ENCODE data around the gene TASP1. TPM values are rescaled to one million over a fixed set of nuclear protein-coding genes. Genes with fewer than 3 reads are reported as not detected.

TASP1 gene
- total RNA-seq, 1 experiment from 2014 or later = 9.5 TPM

DNA sequence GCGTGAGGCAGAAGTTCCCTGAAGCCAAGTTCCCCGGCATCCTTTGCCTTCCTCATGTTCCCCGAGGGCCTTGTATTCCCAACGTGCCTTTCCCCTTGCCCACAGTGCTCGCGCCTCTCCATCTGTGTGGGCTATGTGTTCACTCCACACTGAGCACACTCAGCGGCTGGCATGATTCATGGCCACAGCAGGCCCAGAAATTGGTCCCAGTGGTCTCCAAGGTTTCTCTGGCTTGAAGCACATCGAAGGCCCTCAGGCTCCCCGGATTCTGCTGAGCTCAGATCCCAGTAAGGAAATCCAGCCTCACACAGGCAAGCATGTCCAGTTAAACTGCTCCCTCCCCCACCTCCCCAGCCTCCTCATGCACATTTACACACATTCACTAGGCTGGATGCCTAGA is 294.1 kb downstream of the TASP1 start:
- no peaks in the 10 kb centered on the region for H3K79me2 ChIP-seq (ENCODE audit: insufficient read depth, low read length)
- Mint-ChIP-seq H3K27ac (no peak overlapping the region), H3K4me1 (peaks cover 3 to 15% of the 10 kb centered on the region in 2 experiments), H3K36me3 (ENCODE audit: insufficient read depth in 1 of 3, low read depth in 3 of 3) (no peaks in the 10 kb centered on the region; a peak in 2 of 7 replicates), H3K9me3 (no peaks in the 10 kb centered on the region; a peak in 1 of 5 replicates), H3K4me3 (no peak overlapping the region), H3K27me3 (ENCODE audit: low read depth) (no peaks in the 10 kb centered on the region; the same call in 1 of the 2 replicates)
- no peak overlapping the region for H2AFZ ChIP-seq (ENCODE audit: low read length)
- no CpG with 5 or more reads among the region's 9 CpGs for WGBS (ENCODE audit: extremely low coverage, insufficient read length, low lambda C conversion rate)
- no peak overlapping the region for H3T11ph ChIP-seq (ENCODE audit: low read length)
- no peak overlapping the region for H2BK12ac ChIP-seq (ENCODE audit: insufficient read length, low read depth, low read length)
- no peak overlapping the region for H2BK5ac ChIP-seq (ENCODE audit: insufficient read length, low read length)
- H4K5ac ChIP-seq (ENCODE audit: insufficient read length, low read depth, low read length) = no peak overlapping the region
- no peak overlapping the region for H3K4me2 ChIP-seq (ENCODE audit: insufficient read depth, insufficient read length, low read length)
- no peak overlapping the region for H3K56ac ChIP-seq (ENCODE audit: insufficient read length, low read depth, low read length)
- no peak overlapping the region for H4K8ac ChIP-seq (replicated peaks; ENCODE audit: insufficient read length, low read depth, low read length)
- H2AK5ac ChIP-seq (ENCODE audit: insufficient read length, low read length) = no peak overlapping the region
- no peak overlapping the region for H3K9ac ChIP-seq (ENCODE audit: extremely low read depth, insufficient read length, low read length)
- no peaks in the 10 kb centered on the region for H3K23me2 ChIP-seq (ENCODE audit: insufficient read length, low read depth, low read length, poor library complexity, severe bottlenecking)
- H3K23ac ChIP-seq (ENCODE audit: insufficient read length, low read depth, low read length) = no peak overlapping the region
- H3K4ac ChIP-seq (ENCODE audit: low read depth, low read length) = no peak overlapping the region
- no peaks in the 10 kb centered on the region for H3K79me1 ChIP-seq (ENCODE audit: insufficient read depth, low read depth, low read length, poor library complexity, severe bottlenecking)
- H2BK20ac ChIP-seq (ENCODE audit: low read depth, low read length, poor library complexity, severe bottlenecking) = no peak overlapping the region
- no peaks in the 10 kb centered on the region for H3K27me3 ChIP-seq (ENCODE audit: insufficient read depth, low read length)
- TF ChIP-seq, protein P1, sequence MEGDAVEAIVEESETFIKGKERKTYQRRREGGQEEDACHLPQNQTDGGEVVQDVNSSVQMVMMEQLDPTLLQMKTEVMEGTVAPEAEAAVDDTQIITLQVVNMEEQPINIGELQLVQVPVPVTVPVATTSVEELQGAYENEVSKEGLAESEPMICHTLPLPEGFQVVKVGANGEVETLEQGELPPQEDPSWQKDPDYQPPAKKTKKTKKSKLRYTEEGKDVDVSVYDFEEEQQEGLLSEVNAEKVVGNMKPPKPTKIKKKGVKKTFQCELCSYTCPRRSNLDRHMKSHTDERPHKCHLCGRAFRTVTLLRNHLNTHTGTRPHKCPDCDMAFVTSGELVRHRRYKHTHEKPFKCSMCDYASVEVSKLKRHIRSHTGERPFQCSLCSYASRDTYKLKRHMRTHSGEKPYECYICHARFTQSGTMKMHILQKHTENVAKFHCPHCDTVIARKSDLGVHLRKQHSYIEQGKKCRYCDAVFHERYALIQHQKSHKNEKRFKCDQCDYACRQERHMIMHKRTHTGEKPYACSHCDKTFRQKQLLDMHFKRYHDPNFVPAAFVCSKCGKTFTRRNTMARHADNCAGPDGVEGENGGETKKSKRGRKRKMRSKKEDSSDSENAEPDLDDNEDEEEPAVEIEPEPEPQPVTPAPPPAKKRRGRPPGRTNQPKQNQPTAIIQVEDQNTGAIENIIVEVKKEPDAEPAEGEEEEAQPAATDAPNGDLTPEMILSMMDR (conservative IDR thresholded peaks at IDR 0.05) = no peak
- H4K91ac ChIP-seq (ENCODE audit: insufficient read length, low read depth, low read length) = no peak overlapping the region
- no peak overlapping the region for H2BK120ac ChIP-seq (ENCODE audit: low read depth, low read length, poor library complexity, severe bottlenecking)
- no peaks in the 10 kb centered on the region for H3K9me3 ChIP-seq (ENCODE audit: control insufficient read depth, low read depth, low read length)
- H3K27ac ChIP-seq (ENCODE audit: insufficient read length, low read depth, low read length) = no peak overlapping the region
- H3K4me1 ChIP-seq (ENCODE audit: insufficient read depth, low read length) = peaks cover 4% of the 10 kb centered on the region; the same call in 1 of the 2 replicates
- no peak overlapping the region; the same call in 1 of the 2 replicates for H3K14ac ChIP-seq (ENCODE audit: insufficient read depth, low read length)
- H4K20me1 ChIP-seq (ENCODE audit: control insufficient read depth, insufficient read depth, insufficient read length) = no peaks in the 10 kb centered on the region
- no peak overlapping the region for H3K18ac ChIP-seq (ENCODE audit: insufficient read length, low read depth, low read length)
- no peak for DNase-seq
- no peak overlapping the region for H2BK15ac ChIP-seq (ENCODE audit: low read depth, low read length)

Measured in H9 (cell line).